Transverse colon (tissue), 4 donors: Measurements from ENCODE around the gene FAM118A. TPM values are rescaled to one million over a fixed set of nuclear protein-coding genes. Genes with fewer than 3 reads are reported as not detected.
"Not testable (repeated sequence)": the region's sequence is repeated elsewhere in the genome, so short reads cannot be mapped to it uniquely, and the experiment has no call there.

ENCODE experiments used
- DNase-seq: peaks from one replicate; pipeline ENCODE4 v3.0.0-alpha.2; 2019
- H3K27ac ChIP-seq, 4 donors: fragments of 200-600 bp; sonication (generic); 2 replicates each; pipeline ENCODE4 v1.5.1; 2016 to 2018; ENCODE audit warnings: inconsistent platforms in 4 of 4
- H3K27me3 ChIP-seq: fragments of 200-600 bp; sonication (generic); 2 replicates; pipeline ENCODE4 v1.5.1; 2017; ENCODE audit warnings: inconsistent platforms
- H3K36me3 ChIP-seq, 4 donors: fragments of 200-600 bp; sonication (generic); 2 replicates each; pipeline ENCODE4 v1.5.1; 2017 to 2019; ENCODE audit warnings: inconsistent platforms in 4 of 4
- H3K4me1 ChIP-seq, 4 donors: fragments of 200-600 bp; sonication (generic); 2 replicates each; pipeline ENCODE4 v1.5.1; 2017 to 2020; ENCODE audit warnings: inconsistent platforms in 4 of 4
- H3K4me3 ChIP-seq, 4 donors: fragments of 200-600 bp; sonication (generic); 1 replicate in 1 of 4; 2 replicates in 3 of 4; pipeline versions ENCODE4 v1.5.1 to v1.6.1; 2017 to 2019; ENCODE audit warnings: inconsistent platforms in 4 of 4
- H3K9me3 ChIP-seq, 2 donors: fragments of 200-600 bp; sonication (generic); 2 replicates each; pipeline ENCODE4 v1.5.1; 2017 to 2019; ENCODE audit warnings: inconsistent platforms in 2 of 2
- EP300 ChIP-seq: sonication (generic); formaldehyde crosslinking; IDR thresholded peaks from one replicate; pipeline ENCODE4 v1.6.1; 2017; ENCODE audit warnings: antibody characterized with exemption, low read depth
- POLR2A ChIP-seq: fragments of 450-650 bp; IDR thresholded peaks from one replicate; pipeline ENCODE4 v1.6.1; 2016; ENCODE audit warnings: antibody characterized with exemption, mild to moderate bottlenecking, moderate library complexity
- POLR2AphosphoS5 ChIP-seq, 3 donors: sonication (generic); formaldehyde crosslinking; IDR thresholded peaks; one replicate each; pipeline ENCODE4 v1.6.1; 2016; ENCODE audit warnings: antibody characterized with exemption in 3 of 3
- WGBS, 2 donors: methylation state at CpG; one replicate each; pipeline ENCODE4 v1.1.5; 2018; ENCODE audit warnings: low coverage in 1 of 2; 5-methylcytosine and 5-hydroxymethylcytosine counted together
- in situ Hi-C, 4 donors: fragments of 200-750 bp; cut with MboI; loops; one replicate each; pipeline versions ENCODE4 v1.15.0 to v1.15.1; 2017; ENCODE audit warnings: low sequenced_read_pairs in 3 of 4, low pct_ligation_motif_present in 1 of 4, low pct_unique_long_range_greater_than_20kb in 1 of 4
- intact Hi-C: fragments of 100-400 bp; cut with DNase I; formaldehyde crosslinking; loops from one replicate; pipeline ENCODE4 v1.15.1; 2023; ENCODE audit warnings: low total_unique reads
- total RNA-seq, 4 donors: library from RNA; depleted of rRNA; stranded (reverse); fragments of >200 nt; gene quantifications; one replicate each; pipeline ENCODE4 v1.1.0, GENCODE V29; 2016
- TF ChIP-seq, protein P1 (sequence below), 5 experiments: fragments of 200-600 bp in 3 of 5; fragments of 450-650 bp in 2 of 5; sonication (generic) in 3 of 5; IDR thresholded peaks; 1 replicate in 2 of 5; 2 replicates in 3 of 5; pipeline ENCODE4 v1.5.1; 2016 to 2017; ENCODE audit warnings: antibody characterized with exemption in 5 of 5, inconsistent platforms in 3 of 5, mild to moderate bottlenecking in 2 of 5, moderate library complexity in 1 of 5

FAM118A gene
- total RNA-seq, 4 donors from 2014 or later = 46.0 to 424 (median 210) TPM

DNA sequence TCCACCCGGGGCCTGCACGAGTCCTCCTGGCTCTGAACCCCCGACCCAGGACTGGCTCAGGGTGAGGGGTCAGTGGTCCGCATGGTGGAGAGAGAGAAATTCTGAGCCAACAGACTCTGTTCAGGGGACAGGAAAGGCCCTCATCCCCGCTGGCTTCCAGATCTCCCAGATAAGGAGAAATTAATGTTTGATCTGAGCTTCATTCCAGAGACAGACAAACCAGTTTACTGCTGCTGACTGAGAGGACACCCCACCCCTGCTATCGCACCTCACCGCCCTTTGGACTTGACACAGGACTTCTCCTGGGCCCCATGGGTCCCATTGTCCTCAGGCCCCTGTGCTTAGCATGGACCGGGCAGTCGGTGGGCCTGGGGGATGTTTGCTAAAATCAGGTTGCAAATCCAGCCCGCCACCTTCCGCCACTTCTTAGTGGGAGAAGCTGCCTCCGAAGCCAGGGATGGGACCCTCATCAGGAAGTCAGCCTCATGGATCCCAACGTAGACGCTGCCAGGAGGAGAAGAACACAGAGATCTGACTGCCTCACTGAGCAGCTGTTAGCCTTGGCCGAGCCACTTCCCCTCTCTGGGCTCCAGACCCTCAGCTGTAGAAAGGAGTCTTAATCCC, 36.2 kb upstream of the FAM118A start:
- in situ Hi-C loops (loop anchor here in 2 of 4 donors (25.0 kb wide), 2 partner anchors 264 to 289 kb away; no protein-coding TSS in a partner anchor), intact Hi-C loops (loop anchor here (2.0 kb wide), 1 partner anchor 271 kb away; no protein-coding TSS in a partner anchor)
- Histone ChIP-seq H3K27me3 (no peaks in the 10 kb centered on the region), H3K4me3 (no peak overlapping the region), H3K36me3 (no peaks in the 10 kb centered on the region), H3K9me3 (no peaks in the 10 kb centered on the region), H3K27ac (peak overlapping the region; percentile 69 to 86 (median 76)), H3K4me1 (peaks cover 22 to 46% (median 30%) of the 10 kb centered on the region in 4 donors)
- 69% methylated on average over 15 of the region's 15 CpGs; no CpG with 5 or more reads in 1 of the 2 donors for WGBS, 2 donors
- TF ChIP-seq POLR2A (no peak), POLR2AphosphoS5 (IDR thresholded peaks at IDR 0.05) (peak in 2 of 3 donors; percentile 29 to 45)
- DNase-seq = peak; percentile 84

DNA sequence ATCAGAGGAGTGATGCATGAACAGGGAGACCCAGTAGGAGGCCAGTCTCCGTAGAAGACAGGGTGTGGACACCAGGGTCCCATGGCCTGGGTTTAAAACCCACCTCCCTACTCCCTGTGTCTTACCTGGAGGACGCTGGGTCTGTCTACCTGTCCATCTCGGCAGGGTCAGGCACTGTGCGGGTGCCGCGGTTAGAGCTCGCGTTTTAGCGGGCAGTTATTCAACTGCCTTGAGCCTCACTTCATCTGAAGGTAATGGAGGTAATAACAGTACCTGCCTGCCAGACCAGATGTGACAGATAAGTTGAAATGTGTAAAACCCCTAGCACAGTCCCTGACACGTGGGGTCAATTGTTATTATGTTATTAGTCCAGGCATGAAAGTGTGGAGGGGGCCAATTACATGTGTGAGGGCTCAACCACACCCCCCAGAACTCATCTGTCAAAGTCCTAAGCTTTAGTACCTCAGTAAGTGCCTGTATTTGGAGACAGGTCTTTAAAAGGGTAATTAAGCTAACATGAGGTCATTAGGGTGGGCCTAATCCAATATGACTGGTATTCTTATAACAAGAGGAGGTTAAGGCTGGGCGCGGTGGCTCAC, 33.1 kb upstream of the FAM118A start:
- DNase-seq = no peak

DNA sequence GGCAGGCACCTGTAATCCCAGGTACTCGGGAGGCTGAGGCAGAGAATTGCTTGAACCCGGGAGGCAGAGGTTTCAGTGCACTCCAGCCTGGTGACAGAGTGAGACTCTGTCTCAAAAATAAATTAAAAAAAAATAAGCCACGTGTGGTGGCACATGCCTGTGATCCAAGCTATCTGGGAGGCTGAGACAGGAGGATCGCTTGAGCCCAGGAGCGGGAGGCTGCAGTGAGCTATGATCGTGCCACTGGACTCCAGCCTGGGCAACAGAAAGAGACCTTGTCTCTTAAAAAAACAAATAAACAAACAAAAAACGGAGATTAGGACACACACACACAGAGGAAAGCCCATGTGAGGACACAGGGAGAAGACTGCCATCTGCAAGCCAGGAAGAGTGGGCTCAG, 32.0 kb upstream of the FAM118A start:
- intact Hi-C loops, in situ Hi-C loops: not testable (repeated sequence)

More for the DNA sequence above, 33.1 kb upstream of the FAM118A start:
- no peaks in the 10 kb centered on the region for H3K9me3 ChIP-seq
- no peak overlapping the region for H3K4me3 ChIP-seq
- WGBS, 2 donors = 85% methylated on average over 12 of the region's 12 CpGs; no CpG with 5 or more reads in 1 of the 2 donors
- no peak for TF ChIP-seq POLR2AphosphoS5 (IDR thresholded peaks at IDR 0.05)
- no peak for TF ChIP-seq EP300
- TF ChIP-seq, protein P1, sequence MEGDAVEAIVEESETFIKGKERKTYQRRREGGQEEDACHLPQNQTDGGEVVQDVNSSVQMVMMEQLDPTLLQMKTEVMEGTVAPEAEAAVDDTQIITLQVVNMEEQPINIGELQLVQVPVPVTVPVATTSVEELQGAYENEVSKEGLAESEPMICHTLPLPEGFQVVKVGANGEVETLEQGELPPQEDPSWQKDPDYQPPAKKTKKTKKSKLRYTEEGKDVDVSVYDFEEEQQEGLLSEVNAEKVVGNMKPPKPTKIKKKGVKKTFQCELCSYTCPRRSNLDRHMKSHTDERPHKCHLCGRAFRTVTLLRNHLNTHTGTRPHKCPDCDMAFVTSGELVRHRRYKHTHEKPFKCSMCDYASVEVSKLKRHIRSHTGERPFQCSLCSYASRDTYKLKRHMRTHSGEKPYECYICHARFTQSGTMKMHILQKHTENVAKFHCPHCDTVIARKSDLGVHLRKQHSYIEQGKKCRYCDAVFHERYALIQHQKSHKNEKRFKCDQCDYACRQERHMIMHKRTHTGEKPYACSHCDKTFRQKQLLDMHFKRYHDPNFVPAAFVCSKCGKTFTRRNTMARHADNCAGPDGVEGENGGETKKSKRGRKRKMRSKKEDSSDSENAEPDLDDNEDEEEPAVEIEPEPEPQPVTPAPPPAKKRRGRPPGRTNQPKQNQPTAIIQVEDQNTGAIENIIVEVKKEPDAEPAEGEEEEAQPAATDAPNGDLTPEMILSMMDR (IDR thresholded peaks at IDR 0.05) = no peak
- TF ChIP-seq POLR2A = no peak
- no peak overlapping the region for H3K27ac ChIP-seq
- intact Hi-C loops (no loop called here), in situ Hi-C loops (no loop called here)
- no peaks in the 10 kb centered on the region for H3K36me3 ChIP-seq
- no peaks in the 10 kb centered on the region for H3K27me3 ChIP-seq
- peaks cover 10 to 43% (median 26%) of the 10 kb centered on the region in 4 donors for H3K4me1 ChIP-seq

DNA sequence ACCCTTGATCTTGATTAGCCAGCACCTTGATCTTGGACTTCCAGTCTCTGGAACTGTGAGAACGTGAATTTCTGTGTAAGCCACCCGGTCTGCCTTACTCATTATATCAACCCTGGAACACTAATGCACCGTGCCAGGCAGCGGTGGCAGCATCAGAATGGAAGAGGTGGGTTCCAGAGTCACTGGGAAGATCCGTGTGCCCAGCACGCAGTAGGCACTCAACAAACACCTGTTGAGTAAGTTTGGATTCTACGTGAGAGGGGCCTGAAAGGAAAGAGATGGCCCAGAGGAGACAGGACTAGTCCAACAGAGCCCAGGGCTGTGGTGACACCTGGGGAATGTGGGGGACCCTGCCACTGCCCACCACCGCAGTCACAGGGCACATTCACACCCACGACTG, 31.6 kb upstream of the FAM118A start:
- Histone ChIP-seq H3K36me3 (no peaks in the 10 kb centered on the region), H3K27me3 (no peaks in the 10 kb centered on the region), H3K4me3 (no peak overlapping the region), H3K4me1 (peaks cover 0 to 28% (median 13%) of the 10 kb centered on the region in 4 donors), H3K9me3 (no peaks in the 10 kb centered on the region), H3K27ac (no peak overlapping the region)
- in situ Hi-C loops = no loop called here
- intact Hi-C loops = no loop called here
- DNase-seq = no peak
- 92% methylated on average over 9 of the region's 9 CpGs; no CpG with 5 or more reads in 1 of the 2 donors for WGBS, 2 donors
- TF ChIP-seq POLR2A (no peak), EP300 (no peak), POLR2AphosphoS5 (IDR thresholded peaks at IDR 0.05) (no peak)
- TF ChIP-seq, protein P1 (IDR thresholded peaks at IDR 0.05) = no peak

More for the DNA sequence above, 32.0 kb upstream of the FAM118A start:
- not testable (repeated sequence) for H3K9me3 ChIP-seq, H3K27me3 ChIP-seq, H3K4me3 ChIP-seq, H3K36me3 ChIP-seq, H3K27ac ChIP-seq, DNase-seq
- 83 to 88% methylated on average over 7 of the region's 7 CpGs for WGBS, 2 donors
- H3K4me1 ChIP-seq = peaks cover 3 to 32% (median 16%) of the 10 kb centered on the region in 4 donors

DNA sequence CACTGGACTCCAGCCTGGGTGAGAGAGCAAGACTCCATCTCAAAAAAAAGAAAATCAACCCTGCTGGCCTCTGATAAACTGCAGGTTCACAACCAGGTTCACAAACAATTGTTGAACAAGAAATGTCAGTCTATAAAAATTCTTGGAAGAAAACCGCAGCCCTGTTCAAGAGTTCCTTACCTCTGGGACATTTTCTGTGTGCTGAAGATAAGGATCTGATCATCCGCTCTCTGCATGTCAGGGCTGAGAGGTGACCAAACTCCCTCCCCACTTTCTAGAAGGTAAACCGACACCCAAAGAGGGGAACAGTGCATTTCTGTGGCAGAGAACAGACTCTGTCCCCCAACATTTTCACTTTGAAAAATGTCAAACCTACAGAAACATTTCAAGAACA, 29.1 kb upstream of the FAM118A start:
- Histone ChIP-seq H3K36me3 (no peaks in the 10 kb centered on the region), H3K4me3 (no peak overlapping the region), H3K27me3 (peaks cover 6% of the 10 kb centered on the region), H3K4me1 (peaks cover 0 to 30% (median 16%) of the 10 kb centered on the region in 4 donors), H3K27ac (peak overlapping the region; percentile 36 to 69 (median 58)), H3K9me3 (no peaks in the 10 kb centered on the region)
- intact Hi-C loops = no loop called here
- DNase-seq = no peak
- 76 to 78% methylated on average over 3 of the region's 3 CpGs for WGBS, 2 donors
- TF ChIP-seq POLR2A (no peak), EP300 (no peak), POLR2AphosphoS5 (IDR thresholded peaks at IDR 0.05) (no peak)
- TF ChIP-seq, protein P1 (IDR thresholded peaks at IDR 0.05) = no peak
- in situ Hi-C loops = no loop called here
